ENCODE results near the gene HEXIM2. TPM values are rescaled to one million over a fixed set of nuclear protein-coding genes. Genes with fewer than 3 reads are reported as not detected.
A peak's percentile ranks its signal among the peaks of the same experiment; 100 is the strongest.

Gene HEXIM2
- total and polyA plus RNA-seq, 11 donors = 3.4 to 7.5 (median 5.7) TPM

DNA sequence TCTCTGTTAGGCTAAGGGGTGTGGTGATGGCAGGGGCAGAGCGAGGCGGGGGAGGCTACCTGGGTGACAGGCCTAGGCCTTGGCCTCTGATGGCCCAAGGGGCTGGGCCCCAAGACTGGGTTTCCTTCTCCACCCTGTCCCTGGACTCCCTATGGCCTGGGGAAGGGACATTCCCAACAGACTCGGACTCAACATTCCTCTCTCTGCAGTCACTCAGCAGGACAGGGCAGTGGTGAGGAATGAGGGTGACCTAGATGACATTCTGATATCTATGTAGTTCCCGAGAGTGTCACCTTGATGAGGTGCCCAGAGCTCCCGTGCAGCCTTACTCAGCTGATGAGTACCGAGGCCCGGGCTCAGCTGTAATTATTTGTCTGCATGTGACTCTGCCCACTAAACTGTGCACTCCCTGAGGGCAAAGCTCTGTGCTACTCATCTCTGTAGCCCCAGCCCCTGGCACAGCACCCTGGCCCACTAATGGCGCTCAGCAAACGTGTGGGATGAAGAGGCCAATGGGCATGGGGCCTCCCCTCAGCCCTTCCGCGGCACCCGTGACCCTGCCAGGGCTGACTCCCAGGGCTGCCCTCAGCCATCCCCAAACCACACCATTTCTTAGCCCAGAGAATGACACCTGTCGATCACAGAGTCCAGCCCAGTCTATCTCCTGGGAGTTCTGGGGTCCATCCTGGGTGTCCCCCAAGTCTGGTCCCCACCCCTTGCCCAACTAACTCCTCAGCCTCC, 31.6 kb upstream of the HEXIM2 start:
- H3K36me3 ChIP-seq = no peaks in the 10 kb centered on the region
- ATAC-seq = peak in 1 of 4 donors; percentile 0
- peak overlapping the region in 11 of 12 donors; percentile 77 to 99 (median 85) for H3K27ac ChIP-seq
- no peaks in the 10 kb centered on the region for H3K9me3 ChIP-seq
- no peaks in the 10 kb centered on the region for H3K27me3 ChIP-seq
- peak overlapping the region in 2 of 12 donors; percentile 7 to 89 for H3K4me3 ChIP-seq
- WGBS, 4 donors = 49 to 60% (median 57%) methylated on average over 12 to 13 of the region's 13 CpGs
- TF ChIP-seq POLR2A (IDR thresholded peaks at IDR 0.05) = no peak
- TF ChIP-seq, protein P1, sequence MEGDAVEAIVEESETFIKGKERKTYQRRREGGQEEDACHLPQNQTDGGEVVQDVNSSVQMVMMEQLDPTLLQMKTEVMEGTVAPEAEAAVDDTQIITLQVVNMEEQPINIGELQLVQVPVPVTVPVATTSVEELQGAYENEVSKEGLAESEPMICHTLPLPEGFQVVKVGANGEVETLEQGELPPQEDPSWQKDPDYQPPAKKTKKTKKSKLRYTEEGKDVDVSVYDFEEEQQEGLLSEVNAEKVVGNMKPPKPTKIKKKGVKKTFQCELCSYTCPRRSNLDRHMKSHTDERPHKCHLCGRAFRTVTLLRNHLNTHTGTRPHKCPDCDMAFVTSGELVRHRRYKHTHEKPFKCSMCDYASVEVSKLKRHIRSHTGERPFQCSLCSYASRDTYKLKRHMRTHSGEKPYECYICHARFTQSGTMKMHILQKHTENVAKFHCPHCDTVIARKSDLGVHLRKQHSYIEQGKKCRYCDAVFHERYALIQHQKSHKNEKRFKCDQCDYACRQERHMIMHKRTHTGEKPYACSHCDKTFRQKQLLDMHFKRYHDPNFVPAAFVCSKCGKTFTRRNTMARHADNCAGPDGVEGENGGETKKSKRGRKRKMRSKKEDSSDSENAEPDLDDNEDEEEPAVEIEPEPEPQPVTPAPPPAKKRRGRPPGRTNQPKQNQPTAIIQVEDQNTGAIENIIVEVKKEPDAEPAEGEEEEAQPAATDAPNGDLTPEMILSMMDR (IDR thresholded peaks at IDR 0.05) = no peak
- DNase-seq = peak in 3 of 5 donors; percentile 17 to 47 (median 32)
- intact Hi-C loops (cut with DNase I) = loop anchor here in 9 of 10 donors (2.0 to 10.0 kb wide), 7 partner anchors 33 to 355 kb away; partner anchors contain the start of genes DCAKD (in 1 of the 9) and NMT1 (in 1 of the 9)
- peaks cover 8 to 67% (median 51%) of the 10 kb centered on the region in 12 donors for H3K4me1 ChIP-seq

DNA sequence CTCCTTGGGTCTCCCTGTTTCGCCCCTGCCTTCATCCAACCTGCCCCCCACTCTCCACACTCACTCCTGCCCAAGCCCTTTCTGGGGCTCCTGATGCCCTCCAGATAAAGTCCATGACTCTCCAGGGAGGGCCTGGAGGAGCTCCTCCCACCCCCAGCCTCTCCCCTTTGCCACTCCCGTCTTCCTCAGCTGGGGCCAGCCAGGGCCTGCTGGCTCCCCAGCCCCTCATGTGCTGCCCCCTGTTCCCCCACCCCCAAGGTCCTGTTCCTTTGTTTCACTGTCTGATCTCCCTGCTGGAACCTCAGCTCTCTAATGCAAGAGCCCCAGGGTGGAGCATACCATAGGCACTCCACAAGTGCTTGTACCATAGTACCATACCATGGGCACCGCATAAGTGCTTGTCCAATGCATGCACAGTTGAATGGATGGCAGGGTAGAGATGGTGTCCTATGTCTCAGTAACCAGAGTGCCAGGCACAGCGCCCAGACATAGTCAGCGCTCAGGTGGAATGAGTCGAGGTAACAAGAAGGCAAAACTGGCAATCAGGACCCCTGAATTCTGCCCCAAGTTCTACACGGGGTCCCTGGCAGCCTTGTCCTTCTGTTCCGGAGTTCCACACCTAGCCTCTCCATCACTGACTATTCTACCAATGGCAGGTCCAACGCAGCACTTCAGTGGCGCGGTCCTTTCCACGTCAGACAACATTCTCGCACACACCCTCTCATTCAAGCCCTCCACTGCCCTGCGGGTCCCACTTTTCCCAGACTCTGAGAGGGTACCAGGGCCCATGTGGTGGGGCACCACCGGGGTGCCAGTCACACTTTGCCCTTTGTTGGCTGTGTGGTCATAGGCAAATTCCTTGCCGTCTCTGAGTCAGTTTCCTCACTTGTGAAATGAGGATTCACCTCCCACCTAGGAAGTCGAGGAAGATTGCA, 30.7 kb upstream of the HEXIM2 start:
- ATAC-seq = no peak
- H3K4me1 ChIP-seq = peaks cover 8 to 72% (median 54%) of the 10 kb centered on the region in 12 donors
- no peaks in the 10 kb centered on the region for H3K36me3 ChIP-seq
- no peaks in the 10 kb centered on the region for H3K9me3 ChIP-seq
- TF ChIP-seq POLR2A (IDR thresholded peaks at IDR 0.05) = no peak
- TF ChIP-seq, protein P1 (IDR thresholded peaks at IDR 0.05) = no peak
- H3K4me3 ChIP-seq = peak overlapping the region in 11 of 12 donors; percentile 79 to 99 (median 94)
- peak overlapping the region in 10 of 12 donors; percentile 24 to 99 (median 91) for H3K27ac ChIP-seq
- intact Hi-C loops (cut with DNase I) = loop anchor here in 7 of 10 donors (5.0 to 10.0 kb wide), 6 partner anchors 34 to 356 kb away; partner anchors contain the start of genes DCAKD (in 1 of the 7) and NMT1 (in 1 of the 7)
- DNase-seq = peak in 2 of 5 donors; percentile 15 to 44
- 78 to 87% (median 85%) methylated on average over 17 of the region's 17 CpGs for WGBS, 4 donors
- H3K27me3 ChIP-seq = no peaks in the 10 kb centered on the region

DNA sequence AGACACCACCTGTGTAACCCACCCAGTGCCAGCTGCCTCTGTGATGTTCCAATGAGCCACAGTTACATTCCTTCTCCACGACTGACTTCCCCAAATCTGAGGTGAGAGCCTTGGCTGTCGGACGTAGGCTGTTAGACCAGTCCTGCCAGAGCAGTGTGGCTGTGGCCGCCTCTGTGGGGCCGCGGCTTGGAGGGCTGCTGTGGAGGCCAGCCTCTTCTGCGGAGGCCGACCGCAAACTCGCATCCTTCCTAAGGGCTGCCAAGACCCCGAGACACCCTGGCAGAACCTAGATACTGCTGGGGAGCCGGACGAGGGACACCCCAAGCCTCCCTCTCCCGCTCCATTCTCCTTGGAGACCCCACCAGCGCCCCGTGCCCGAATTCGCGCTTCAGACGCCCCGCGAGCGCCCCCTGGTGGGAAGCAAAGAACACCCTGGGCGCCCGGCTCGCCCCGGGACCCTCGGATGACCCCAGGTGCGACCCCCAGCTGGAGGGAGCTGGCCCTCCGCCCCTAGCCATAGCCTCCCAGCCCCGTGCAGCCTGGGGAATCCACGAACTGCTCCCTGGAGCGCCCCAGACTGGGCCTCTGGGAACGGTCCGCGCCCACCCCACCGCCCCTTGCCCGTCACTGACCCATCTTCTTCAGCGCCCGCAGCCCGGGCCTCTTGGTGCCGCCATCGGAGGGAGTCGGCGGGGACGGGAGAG, 29.9 kb upstream of the HEXIM2 start:
- DNase-seq = peak; percentile 30 to 84 (median 64)
- Histone ChIP-seq H3K36me3 (no peaks in the 10 kb centered on the region), H3K4me3 (peak overlapping the region; percentile 69 to 99 (median 94)), H3K4me1 (peaks cover 8 to 74% (median 61%) of the 10 kb centered on the region in 12 donors), H3K27ac (peak overlapping the region; percentile 89 to 99 (median 98)), H3K27me3 (no peaks in the 10 kb centered on the region), H3K9me3 (no peaks in the 10 kb centered on the region)
- 9 to 16% (median 10%) methylated on average over 20 to 46 of the region's 46 CpGs for WGBS, 4 donors
- TF ChIP-seq, protein P1 (IDR thresholded peaks at IDR 0.05) = peak; percentile 89 to 96 (median 91)
- TF ChIP-seq POLR2A (IDR thresholded peaks at IDR 0.05) = no peak
- ATAC-seq = peak in 1 of 4 donors; percentile 0
- intact Hi-C loops (cut with DNase I) = loop anchor here (1.0 to 10.0 kb wide), 14 partner anchors 21 to 357 kb away; partner anchors contain the start of genes NMT1 (in 2 of the 10) and DCAKD (in 1 of the 10)

Measured in heart left ventricle (tissue), 16 donors.